GM21825 (cell line): ENCODE measurements around the gene MYRF.

Experiments
- ATAC-seq: cut with Tn5 transposase; IDR thresholded peaks from one replicate; pipeline ENCODE4 v1.9.1; 2021; ENCODE audit warnings: mild to moderate bottlenecking, moderate library complexity; ENCODE audit not compliant: unreplicated experiment

Gene MYRF

DNA sequence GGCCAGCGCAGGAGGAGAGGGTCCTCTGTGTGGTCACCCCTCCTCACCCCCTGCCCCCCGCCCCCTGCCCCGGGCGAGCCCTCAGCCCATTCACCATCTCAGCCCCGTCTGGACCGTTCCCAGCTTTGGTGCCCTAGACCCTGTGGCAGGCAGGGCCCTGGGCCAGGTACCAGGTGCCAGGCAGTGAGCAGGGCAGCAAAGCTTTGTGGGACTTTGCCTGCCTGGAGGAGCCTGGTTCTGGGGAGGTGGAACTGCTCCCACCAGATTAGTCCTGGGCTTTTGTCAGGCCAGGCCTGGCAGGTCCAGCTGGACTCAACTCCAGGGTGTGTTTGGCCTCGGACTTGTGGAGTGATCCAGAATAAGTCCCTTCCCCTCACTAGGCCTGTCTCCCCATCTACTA is 13.7 kb upstream of the MYRF start:
- ATAC-seq = no peak

GRCh38 chr11:61739413-61739812 is 13.0 kb upstream of the MYRF start:
- ATAC-seq = no peak

DNA sequence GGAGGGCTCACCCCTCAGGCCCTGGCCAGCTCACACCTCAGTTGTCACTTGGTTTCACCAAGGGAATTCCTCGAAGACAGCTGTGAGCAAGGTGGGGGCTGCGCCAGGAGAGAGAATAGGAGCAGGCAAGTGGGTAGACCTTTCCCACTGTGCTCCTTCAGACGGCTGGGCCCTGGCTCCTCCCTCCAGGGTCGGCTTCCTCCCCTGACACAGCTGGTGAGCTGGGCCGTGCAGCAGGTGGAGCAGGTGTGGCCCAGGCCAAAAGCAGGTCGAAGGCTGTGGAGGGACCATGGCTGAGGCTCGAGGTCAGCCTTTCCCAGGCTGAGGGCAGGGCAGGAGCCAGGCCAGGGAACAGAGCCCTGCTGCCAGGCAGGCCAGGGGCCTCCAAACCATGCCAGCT is 12.5 kb upstream of the MYRF start:
- no peak for ATAC-seq

DNA sequence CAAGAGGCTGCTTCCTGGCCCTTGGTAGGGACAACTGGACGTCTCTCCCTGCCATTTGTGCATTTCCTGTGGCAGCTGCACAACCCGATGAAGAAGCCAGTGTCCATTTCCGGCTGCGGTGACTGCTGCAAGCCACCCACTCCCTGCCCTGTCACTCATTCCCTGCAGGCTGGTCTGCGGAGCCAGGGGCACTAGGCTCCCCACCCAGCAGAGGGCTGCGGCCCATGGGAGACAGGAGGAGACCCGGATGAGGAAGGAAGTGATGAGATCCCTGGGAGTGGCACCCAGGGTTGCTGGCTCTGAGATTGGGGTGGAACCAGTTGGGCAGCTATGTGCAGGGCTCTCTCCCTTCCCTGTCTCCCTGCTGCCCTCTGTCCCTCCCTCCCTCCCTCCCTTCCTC is 10.0 kb upstream of the MYRF start:
- ATAC-seq = no peak

- no peak for ATAC-seq
Observed at GRCh38 chr11:61743486-61744095, 8.8 kb upstream of the MYRF start.

GRCh38 chr11:61744181-61744580 is 8.3 kb upstream of the MYRF start:
- ATAC-seq = no peak

DNA sequence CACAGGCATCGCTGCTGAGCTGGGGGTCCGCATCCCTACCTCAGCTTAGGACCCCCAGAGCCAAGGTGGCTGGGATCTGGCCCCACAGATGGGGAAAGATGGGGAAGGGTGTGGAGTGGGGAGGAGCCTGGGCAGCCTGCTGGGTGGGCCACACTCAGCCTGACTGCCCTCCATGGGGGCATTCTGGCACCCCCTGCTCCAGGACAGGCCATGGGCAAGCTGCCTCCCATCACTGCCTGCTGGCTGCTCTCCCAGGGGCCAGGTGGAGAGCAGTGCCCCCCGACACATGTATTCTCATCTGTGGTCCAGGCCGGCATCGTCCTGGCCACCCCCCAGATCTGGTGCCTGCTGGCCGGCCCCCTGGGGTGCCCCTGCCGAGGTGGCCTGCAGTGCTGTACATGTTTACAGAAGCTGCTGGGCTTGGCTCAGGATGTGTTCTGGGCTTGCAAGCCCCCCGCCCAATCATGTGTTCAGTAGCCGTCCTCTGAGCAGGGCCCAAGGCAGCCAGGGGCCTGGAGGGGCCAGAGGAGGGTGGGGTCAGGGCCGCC is 7.8 kb upstream of the MYRF start:
- ATAC-seq = no peak

DNA sequence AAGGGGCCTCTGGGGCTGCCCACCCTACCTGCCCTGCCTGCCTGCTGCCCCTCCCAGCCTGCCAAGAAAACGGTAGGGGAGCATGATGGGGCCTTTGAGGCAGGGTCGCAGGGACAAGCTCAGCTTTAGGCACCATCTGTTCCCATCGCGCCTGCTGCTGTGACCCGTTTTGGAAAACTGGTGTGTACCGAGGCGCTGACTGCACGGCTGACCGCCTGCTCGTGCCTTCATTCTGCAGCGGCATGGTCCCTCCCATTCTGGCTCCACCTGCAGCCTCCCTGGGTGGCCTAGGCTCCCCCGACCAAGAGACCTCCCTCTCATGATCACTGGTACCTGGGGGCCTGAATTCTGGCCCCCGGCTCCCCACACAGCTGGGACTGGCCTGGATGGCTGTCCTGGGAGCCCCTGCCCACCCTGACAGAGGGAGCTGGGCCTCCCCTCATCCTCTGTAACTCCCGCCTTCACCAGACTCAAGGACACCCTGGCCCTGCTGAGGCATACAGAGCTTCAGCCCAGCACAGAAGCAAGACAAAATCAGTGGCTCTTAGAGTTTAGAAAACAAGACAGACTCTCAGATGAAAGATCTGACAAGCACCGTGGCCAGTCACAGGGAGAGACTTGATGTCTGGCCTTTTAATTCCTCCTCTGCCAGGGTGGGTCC is 6.5 kb upstream of the MYRF start:
- ATAC-seq = no peak

GRCh38 chr11:61746442-61747191 is 5.8 kb upstream of the MYRF start:
- ATAC-seq = no peak

GRCh38 chr11:61747192-61747966 is 5.1 kb upstream of the MYRF start:
- ATAC-seq = no peak

DNA sequence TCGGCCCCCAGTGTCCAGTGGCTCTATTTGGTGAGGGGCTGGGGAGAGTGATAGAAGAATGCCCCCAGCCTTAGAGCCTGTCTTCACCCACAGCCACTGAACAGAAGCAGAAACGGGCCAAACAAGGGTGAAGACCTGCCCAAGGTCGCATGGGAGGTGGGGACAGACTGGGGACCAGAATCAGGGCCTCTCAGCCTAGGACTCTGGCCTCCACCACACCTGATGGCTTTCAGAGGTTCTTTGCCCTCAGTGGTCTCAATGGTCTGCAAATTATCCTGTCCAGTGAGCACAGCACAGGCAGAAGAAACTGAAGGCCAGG is 4.5 kb upstream of the MYRF start:
- no peak for ATAC-seq

DNA sequence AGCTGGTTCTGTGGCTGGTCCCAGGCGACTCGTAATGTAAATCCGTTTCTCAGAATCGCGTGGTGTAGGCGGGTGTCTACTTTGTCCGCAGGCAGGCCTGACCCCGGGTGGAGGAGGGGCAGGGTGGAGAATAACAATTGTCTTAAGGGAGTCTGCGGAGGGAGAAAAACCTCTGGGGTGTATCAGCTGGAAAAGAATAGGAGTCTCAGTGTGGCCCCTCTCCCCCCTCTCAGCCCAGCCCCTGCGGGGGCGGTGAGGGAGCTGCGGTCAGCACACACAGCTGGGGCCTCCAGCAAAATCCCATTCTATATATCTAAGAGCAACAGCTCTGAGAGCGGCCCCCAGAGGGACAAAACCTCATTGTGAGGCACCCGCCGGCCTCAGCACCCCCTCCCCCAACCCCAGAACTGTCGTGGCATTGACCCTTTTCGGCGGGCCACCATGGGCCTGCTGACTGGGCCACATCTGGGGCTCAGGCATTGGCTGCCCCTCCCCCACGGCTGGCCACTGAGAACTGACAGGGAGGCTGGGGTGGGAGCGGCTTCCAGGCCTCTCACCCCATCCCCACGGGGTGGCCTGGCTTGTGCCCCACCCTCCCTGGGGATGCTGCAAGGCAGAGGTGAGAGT is 2.7 kb upstream of the MYRF start:
- ATAC-seq = no peak

DNA sequence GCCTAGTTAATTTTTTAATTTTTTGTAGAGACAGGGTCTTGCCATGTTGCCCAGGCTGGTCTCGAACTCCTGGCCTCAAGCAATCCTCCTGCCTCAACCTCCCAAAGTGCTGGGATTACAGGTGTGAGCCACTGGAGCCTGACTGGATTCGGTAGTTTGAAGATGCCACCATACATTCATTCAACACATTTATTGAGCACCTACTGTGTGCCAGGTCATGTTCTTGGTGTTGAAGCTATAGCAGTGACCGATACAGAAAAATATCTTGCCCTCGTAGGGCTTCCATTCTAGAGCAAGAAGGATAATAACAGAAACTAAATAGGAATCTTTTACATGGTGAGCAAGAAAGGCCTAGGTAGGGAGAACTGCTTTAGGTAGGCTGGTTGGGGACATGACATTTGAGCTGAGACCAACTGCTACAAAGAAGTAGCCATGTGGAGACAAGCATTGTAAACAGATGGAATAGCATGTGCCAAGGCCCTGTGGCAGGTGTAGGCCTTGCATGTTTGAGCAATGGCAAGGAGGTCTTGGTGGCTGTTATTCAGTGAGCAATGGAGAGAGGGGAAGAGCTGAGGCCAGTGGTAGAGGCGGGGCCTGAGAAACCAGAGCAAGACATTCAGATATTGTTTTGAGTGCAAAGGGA is 1.7 kb upstream of the MYRF start:
- ATAC-seq = no peak

DNA sequence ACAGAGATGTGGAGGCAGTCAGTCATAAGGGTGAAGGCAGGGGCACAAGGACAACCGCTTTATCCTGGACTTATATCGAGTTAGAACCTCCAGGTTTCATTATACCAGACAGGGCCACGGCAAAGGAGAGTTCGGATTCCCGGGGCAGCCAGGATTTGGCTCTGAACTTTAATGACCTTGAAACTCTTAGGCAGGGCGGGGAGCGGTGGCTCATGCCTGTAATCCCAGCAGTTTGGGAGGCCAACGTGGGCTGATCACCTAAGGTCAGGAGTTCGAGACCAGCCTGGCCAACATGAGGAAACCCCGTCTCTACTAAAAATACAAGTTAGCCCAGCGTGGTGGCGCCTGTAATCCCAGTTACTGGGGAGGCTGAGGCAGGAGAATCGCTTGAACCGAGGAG is 1.1 kb upstream of the MYRF start:
- no peak for ATAC-seq

DNA sequence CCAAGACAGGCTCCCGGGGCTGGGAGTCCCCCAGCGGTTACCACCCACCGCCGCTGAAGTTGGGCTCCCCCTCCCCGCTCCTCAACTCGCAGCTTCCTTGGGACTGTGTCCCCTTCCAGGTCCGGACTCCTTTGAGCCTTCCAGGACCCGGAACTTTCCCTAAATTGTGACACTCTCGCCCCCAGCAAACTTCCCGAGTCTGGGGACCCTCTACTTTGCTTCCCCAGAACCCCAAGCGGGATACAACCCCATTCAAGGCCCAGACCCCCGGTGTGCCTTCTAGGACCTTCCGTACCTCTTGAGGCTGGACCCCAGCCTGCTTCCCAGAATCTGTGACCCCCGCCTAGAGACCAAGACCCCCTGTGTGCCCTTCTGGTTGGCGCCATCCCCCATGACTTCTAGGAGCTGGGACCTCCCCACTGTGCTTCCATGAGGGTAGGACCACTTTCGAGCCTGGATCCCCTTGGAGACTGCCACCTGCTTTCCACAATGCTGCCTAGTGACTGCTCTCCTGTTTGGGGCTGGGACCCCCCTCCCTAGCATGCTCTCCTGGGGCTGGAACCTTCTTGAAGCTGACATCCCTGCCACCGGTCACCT is 587 bp downstream of the MYRF start:
- no peak for ATAC-seq

DNA sequence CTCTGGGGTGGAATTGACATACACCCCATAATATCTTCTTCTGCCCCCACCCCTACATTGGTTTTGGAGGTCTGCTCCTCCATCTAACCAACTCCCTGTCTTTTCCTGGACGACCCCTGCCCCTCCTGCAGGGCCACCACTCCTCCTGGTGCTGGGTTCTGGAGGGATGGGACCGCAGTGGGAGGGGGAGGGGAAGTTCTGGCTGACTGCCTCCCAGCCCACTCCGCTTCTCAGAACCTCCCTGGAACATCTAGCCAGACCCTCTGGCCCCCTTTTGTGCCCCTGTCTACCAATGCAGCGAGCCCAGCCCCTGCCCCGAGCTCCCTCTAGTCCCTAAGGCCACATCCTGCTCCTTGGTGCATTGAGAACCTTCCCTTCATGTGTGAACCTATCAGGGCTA is 1.2 kb downstream of the MYRF start:
- no peak for ATAC-seq

- no peak for ATAC-seq
Observed at GRCh38 chr11:61754534-61755482, 2.4 kb downstream of the MYRF start.

GRCh38 chr11:61756147-61756451 is 3.7 kb downstream of the MYRF start:
- ATAC-seq = no peak
